ENCODE results near the gene FIG4. TPM values are rescaled to one million over a fixed set of nuclear protein-coding genes. Genes with fewer than 3 reads are reported as not detected.

Gene FIG4
- total RNA-seq, 4 donors from 2014 or later, result 12.3 to 19.9 (median 17.1) TPM

DNA sequence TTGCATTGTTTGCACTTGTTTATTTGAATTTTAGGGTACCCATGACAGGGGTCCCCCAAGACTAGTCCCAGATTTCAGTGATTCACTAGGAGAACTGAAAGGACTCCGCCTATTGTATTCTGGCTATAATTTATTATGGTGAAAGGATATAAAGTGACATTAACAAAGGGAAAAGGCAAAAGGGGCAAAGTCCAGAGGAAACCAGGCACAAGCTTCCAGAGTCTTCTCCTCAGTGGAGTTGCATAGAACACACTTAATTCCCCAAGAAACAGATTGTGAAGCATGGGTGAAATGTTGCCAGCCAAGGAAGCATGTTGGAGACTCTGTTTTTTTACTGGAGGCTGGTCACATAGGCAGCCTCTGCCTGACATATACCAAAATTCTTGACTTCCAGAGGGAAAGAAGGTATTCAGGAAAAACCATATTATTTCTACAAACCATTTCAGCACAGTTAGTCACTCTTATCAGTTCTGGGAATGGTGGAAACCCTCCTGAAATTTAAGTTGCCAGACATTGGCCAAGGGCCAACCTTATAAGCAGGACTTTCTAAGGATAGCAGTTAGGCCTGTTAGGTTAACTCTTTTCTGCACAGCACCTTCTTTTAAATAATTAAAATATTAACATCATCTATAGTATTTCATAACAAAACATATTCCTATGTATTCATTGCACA lies 71.8 kb downstream of the FIG4 start:
- Histone ChIP-seq H3K36me3 (peaks cover 0 to 44% (median 12%) of the 10 kb centered on the region in 4 donors), H3K27ac (replicated peaks in 1 of 4) (no peak overlapping the region), H3K4me3 (no peak overlapping the region), H3K4me1 (no peaks in the 10 kb centered on the region), H3K27me3 (no peaks in the 10 kb centered on the region), H3K9me3 (no peaks in the 10 kb centered on the region)
- intact Hi-C loops (cut with DNase I), result no loop called here
- 97% methylated on average over 1 of the region's 1 CpG for whole genome bisulfite sequencing
- TF ChIP-seq POLR2AphosphoS5 (IDR thresholded peaks at IDR 0.05) (no peak), POLR2A (IDR thresholded peaks at IDR 0.05; ENCODE audit: low read depth) (no peak), EP300 (IDR thresholded peaks at IDR 0.05) (no peak)
- TF ChIP-seq, protein P1, sequence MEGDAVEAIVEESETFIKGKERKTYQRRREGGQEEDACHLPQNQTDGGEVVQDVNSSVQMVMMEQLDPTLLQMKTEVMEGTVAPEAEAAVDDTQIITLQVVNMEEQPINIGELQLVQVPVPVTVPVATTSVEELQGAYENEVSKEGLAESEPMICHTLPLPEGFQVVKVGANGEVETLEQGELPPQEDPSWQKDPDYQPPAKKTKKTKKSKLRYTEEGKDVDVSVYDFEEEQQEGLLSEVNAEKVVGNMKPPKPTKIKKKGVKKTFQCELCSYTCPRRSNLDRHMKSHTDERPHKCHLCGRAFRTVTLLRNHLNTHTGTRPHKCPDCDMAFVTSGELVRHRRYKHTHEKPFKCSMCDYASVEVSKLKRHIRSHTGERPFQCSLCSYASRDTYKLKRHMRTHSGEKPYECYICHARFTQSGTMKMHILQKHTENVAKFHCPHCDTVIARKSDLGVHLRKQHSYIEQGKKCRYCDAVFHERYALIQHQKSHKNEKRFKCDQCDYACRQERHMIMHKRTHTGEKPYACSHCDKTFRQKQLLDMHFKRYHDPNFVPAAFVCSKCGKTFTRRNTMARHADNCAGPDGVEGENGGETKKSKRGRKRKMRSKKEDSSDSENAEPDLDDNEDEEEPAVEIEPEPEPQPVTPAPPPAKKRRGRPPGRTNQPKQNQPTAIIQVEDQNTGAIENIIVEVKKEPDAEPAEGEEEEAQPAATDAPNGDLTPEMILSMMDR (IDR thresholded peaks at IDR 0.05), result no peak
- no peak for DNase-seq (ENCODE audit: extremely low spot score)

DNA sequence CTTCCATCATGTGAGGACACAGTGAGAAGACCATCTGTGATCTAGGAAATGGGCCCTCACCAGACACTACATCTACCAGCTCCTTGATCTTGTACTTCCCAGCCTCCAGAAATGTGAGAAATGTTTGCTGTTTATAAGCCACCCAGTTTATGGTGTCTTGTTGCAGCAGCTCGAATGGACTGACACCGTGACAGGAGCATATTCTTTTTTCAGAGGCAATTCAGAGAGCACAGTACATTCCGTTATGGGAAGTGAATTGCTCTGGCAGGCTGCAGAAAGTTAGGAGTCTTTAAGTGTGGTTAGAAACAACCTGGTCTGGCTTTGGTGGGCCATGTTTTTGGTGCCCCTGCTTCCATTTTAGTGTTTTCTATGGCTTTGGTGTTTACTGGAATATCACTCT lies 75.1 kb downstream of the FIG4 start:
- no peak for DNase-seq (ENCODE audit: extremely low spot score)

GRCh38 chr6:109767961-109768360 lies 76.9 kb downstream of the FIG4 start:
- 89% methylated on average over 3 of the region's 3 CpGs for WGBS
- intact Hi-C loops (cut with DNase I), result no loop called here
- DNase-seq (ENCODE audit: extremely low spot score), result no peak
- Histone ChIP-seq H3K36me3 (peaks cover 0 to 61% (median 11%) of the 10 kb centered on the region in 4 donors), H3K27me3 (no peaks in the 10 kb centered on the region), H3K9me3 (no peaks in the 10 kb centered on the region), H3K4me1 (peaks cover 0 to 2% (median 0%) of the 10 kb centered on the region in 4 donors), H3K27ac (replicated peaks in 1 of 4) (no peak overlapping the region), H3K4me3 (no peak overlapping the region)
- TF ChIP-seq POLR2A (IDR thresholded peaks at IDR 0.05; ENCODE audit: low read depth) (no peak), EP300 (IDR thresholded peaks at IDR 0.05) (no peak), POLR2AphosphoS5 (IDR thresholded peaks at IDR 0.05) (no peak)
- TF ChIP-seq, protein P1 (IDR thresholded peaks at IDR 0.05), result no peak

More for the DNA sequence above, 75.1 kb downstream of the FIG4 start:
- H3K4me3 ChIP-seq, result no peak overlapping the region
- H3K27ac ChIP-seq (replicated peaks in 1 of 4), result no peak overlapping the region
- intact Hi-C loops (cut with DNase I), result no loop called here
- no peaks in the 10 kb centered on the region for H3K27me3 ChIP-seq
- WGBS, result 96% methylated on average over 3 of the region's 3 CpGs
- peaks cover 0 to 65% (median 15%) of the 10 kb centered on the region in 4 donors for H3K36me3 ChIP-seq
- H3K4me1 ChIP-seq, result no peaks in the 10 kb centered on the region
- H3K9me3 ChIP-seq, result no peaks in the 10 kb centered on the region
- TF ChIP-seq POLR2A (IDR thresholded peaks at IDR 0.05; ENCODE audit: low read depth) (no peak), EP300 (IDR thresholded peaks at IDR 0.05) (no peak), POLR2AphosphoS5 (IDR thresholded peaks at IDR 0.05) (no peak)
- TF ChIP-seq, protein P1 (IDR thresholded peaks at IDR 0.05), result no peak

- H3K36me3 ChIP-seq, result peaks cover 0 to 59% (median 11%) of the 10 kb centered on the region in 4 donors
- 76% methylated on average over 5 of the region's 5 CpGs for WGBS
- H3K9me3 ChIP-seq, result no peaks in the 10 kb centered on the region
- no peaks in the 10 kb centered on the region for H3K27me3 ChIP-seq
- DNase-seq (ENCODE audit: extremely low spot score), result no peak
- TF ChIP-seq POLR2AphosphoS5 (IDR thresholded peaks at IDR 0.05) (no peak), EP300 (IDR thresholded peaks at IDR 0.05) (no peak)
- H3K4me1 ChIP-seq, result peaks cover 0 to 8% (median 0%) of the 10 kb centered on the region in 4 donors
- no peak overlapping the region for H3K4me3 ChIP-seq
- intact Hi-C loops (cut with DNase I), result no loop called here
- H3K27ac ChIP-seq (replicated peaks in 1 of 4), result no peak overlapping the region
These were observed 77.4 kb downstream of the FIG4 start for GRCh38 chr6:109768485-109768884.

GRCh38 chr6:109769213-109769612 lies 78.1 kb downstream of the FIG4 start:
- 93% methylated on average over 3 of the region's 3 CpGs for WGBS
- DNase-seq (ENCODE audit: extremely low spot score), result no peak
- intact Hi-C loops (cut with DNase I), result no loop called here
- Histone ChIP-seq H3K4me1 (peaks cover 0 to 9% (median 0%) of the 10 kb centered on the region in 4 donors), H3K9me3 (no peaks in the 10 kb centered on the region), H3K36me3 (peaks cover 0 to 57% (median 11%) of the 10 kb centered on the region in 4 donors), H3K27ac (replicated peaks in 1 of 4) (no peak overlapping the region), H3K4me3 (no peak overlapping the region), H3K27me3 (no peaks in the 10 kb centered on the region)
- TF ChIP-seq POLR2A (IDR thresholded peaks at IDR 0.05; ENCODE audit: low read depth), result no peak
- TF ChIP-seq POLR2AphosphoS5 (IDR thresholded peaks at IDR 0.05), result no peak
- TF ChIP-seq EP300 (IDR thresholded peaks at IDR 0.05), result no peak
- TF ChIP-seq, protein P1 (IDR thresholded peaks at IDR 0.05), result no peak
